Neural cell (in vitro differentiated cells): ENCODE data around the gene HELZ. TPM values are rescaled to one million over a fixed set of nuclear protein-coding genes. Genes with fewer than 3 reads are reported as not detected.

Experiments used
- H2AFZ ChIP-seq: fragments of 200-600, 300-800 bp; sonication (generic), shearing (Covaris generic); 2 replicates; pipeline ENCODE4 v1.6.0; 2014; ENCODE audit warnings: low read depth, mild to moderate bottlenecking, antibody characterized with exemption, low read length, moderate library complexity
- H3F3A ChIP-seq: fragments of 200-600 bp; shearing (Covaris generic); 2 replicates; pipeline ENCODE4 v1.6.1; 2016; ENCODE audit warnings: mild to moderate bottlenecking, moderate library complexity, mixed read lengths, antibody characterized with exemption, low read length; ENCODE audit not compliant: insufficient read depth, poor library complexity, severe bottlenecking
- H3K27ac ChIP-seq: fragments of 200-600, 300-800 bp; sonication (generic), shearing (Covaris generic); 2 replicates; pipeline ENCODE4 v1.5.1; 2014; ENCODE audit warnings: mild to moderate bottlenecking, low read length, moderate library complexity
- H3K27me3 ChIP-seq: fragments of 300-800, 200-600 bp; sonication (generic), shearing (Covaris generic); 2 replicates; pipeline ENCODE4 v1.6.0; 2014; ENCODE audit warnings: mild to moderate bottlenecking, low read depth, low read length, moderate library complexity; ENCODE audit not compliant: insufficient read depth
- H3K36me3 ChIP-seq: fragments of 300-800, 200-600 bp; sonication (generic), shearing (Covaris generic); 2 replicates; pipeline ENCODE4 v1.5.1; 2014; ENCODE audit warnings: mild to moderate bottlenecking, antibody characterized with exemption, low read length, moderate library complexity; ENCODE audit not compliant: insufficient read depth
- H3K4me2 ChIP-seq: fragments of 300-800, 200-600 bp; sonication (generic), shearing (Covaris generic); 2 replicates; pipeline ENCODE4 v1.6.0; 2014; ENCODE audit warnings: mild to moderate bottlenecking, low read length
- H3K4me3 ChIP-seq: fragments of 300-800, 200-600 bp; sonication (generic), shearing (Covaris generic); 2 replicates; pipeline ENCODE4 v1.5.1; 2014; ENCODE audit warnings: mild to moderate bottlenecking, low read length, moderate library complexity
- H3K79me2 ChIP-seq: fragments of 200-600 bp; shearing (Covaris generic); replicated peaks from 2 replicates; pipeline ENCODE4 v1.6.0; 2014; ENCODE audit warnings: mild to moderate bottlenecking, low read length, moderate library complexity; ENCODE audit not compliant: insufficient read depth
- H3K9ac ChIP-seq: fragments of 300-800, 200-600 bp; sonication (generic), shearing (Covaris generic); 2 replicates; pipeline ENCODE4 v1.6.1; 2016; ENCODE audit warnings: mild to moderate bottlenecking, low read length, mixed read lengths
- H3K9me2 ChIP-seq: fragments of 200-600 bp; shearing (Covaris generic); 2 replicates; pipeline ENCODE4 v1.6.1; 2016; ENCODE audit warnings: mild to moderate bottlenecking, low read length, mixed read lengths; ENCODE audit not compliant: insufficient read depth
- H3K9me3 ChIP-seq: fragments of 200-600, 300-800 bp; sonication (generic), shearing (Covaris generic); 2 replicates; pipeline ENCODE4 v1.6.1; 2016; ENCODE audit warnings: mild to moderate bottlenecking, mixed run types, low read length, moderate library complexity, mixed read lengths
- H4K20me1 ChIP-seq: fragments of 200-600 bp; shearing (Covaris generic); 2 replicates; pipeline ENCODE4 v1.6.1; 2016; ENCODE audit warnings: mild to moderate bottlenecking, mixed run types; ENCODE audit not compliant: insufficient read depth
- polyA plus RNA-seq: library from polyadenylated mRNA; depleted of rRNA; stranded (reverse); fragments of >200 nt; gene quantifications from 2 replicates; pipeline ENCODE4 v1.2.3, GENCODE V29; 2014
- small RNA-seq, 3 experiments: library from RNA; depleted of rRNA; stranded (forward); fragments of <200 nt; gene quantifications; one replicate each; pipeline ENCODE3, GENCODE V24; 2012
- TF ChIP-seq, protein P1 (sequence below): fragments of 450-650 bp; IDR thresholded peaks from 2 replicates; pipeline ENCODE4 v1.5.1; 2014; ENCODE audit warnings: antibody characterized with exemption, mild to moderate bottlenecking, moderate library complexity; ENCODE audit not compliant: poor library complexity, severe bottlenecking

The HELZ gene
- polyA plus RNA-seq, 1 donor from 2014 or later = 11.7 TPM

DNA sequence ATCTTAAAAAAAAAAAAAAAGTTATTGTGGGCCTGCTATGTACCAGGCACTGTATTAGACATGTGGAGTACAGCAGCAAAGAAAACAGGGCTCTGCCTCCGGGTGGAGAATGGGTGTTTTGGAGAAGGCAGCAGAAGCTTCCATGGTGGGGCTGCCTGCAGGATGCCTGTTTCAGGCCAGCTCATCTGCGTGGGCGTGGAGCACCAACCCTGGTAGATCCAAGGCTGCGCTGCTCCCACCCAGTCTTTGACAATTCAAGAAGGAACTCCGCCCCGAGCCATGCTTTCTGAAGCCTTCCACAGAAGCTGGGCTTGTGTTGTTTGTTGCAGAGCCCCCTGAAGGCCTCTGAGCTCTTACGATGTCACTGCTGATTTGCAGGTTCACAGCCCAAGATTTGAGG lies 223.8 kb downstream of the HELZ start:
- Histone ChIP-seq H3K4me3 (no peak overlapping the region), H3K36me3 (peaks cover 3% of the 10 kb centered on the region), H3K9me3 (no peaks in the 10 kb centered on the region), H2AFZ (no peak overlapping the region), H3K9me2 (no peaks in the 10 kb centered on the region), H3K9ac (no peak overlapping the region), H3K4me2 (no peak overlapping the region), H3F3A (no peaks in the 10 kb centered on the region), H3K27ac (no peak overlapping the region), H4K20me1 (no peaks in the 10 kb centered on the region), H3K27me3 (no peaks in the 10 kb centered on the region), H3K79me2 (no peaks in the 10 kb centered on the region)
- TF ChIP-seq, protein P1, sequence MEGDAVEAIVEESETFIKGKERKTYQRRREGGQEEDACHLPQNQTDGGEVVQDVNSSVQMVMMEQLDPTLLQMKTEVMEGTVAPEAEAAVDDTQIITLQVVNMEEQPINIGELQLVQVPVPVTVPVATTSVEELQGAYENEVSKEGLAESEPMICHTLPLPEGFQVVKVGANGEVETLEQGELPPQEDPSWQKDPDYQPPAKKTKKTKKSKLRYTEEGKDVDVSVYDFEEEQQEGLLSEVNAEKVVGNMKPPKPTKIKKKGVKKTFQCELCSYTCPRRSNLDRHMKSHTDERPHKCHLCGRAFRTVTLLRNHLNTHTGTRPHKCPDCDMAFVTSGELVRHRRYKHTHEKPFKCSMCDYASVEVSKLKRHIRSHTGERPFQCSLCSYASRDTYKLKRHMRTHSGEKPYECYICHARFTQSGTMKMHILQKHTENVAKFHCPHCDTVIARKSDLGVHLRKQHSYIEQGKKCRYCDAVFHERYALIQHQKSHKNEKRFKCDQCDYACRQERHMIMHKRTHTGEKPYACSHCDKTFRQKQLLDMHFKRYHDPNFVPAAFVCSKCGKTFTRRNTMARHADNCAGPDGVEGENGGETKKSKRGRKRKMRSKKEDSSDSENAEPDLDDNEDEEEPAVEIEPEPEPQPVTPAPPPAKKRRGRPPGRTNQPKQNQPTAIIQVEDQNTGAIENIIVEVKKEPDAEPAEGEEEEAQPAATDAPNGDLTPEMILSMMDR = no peak

Small RNA genes within 50 kb of the gene (small RNA-seq; reads per million reads assigned to genes)
- 0 reads per million in 3 experiments for gene AC007448.1
- gene RF00393 = 0 to 0.23 (median 0.08) reads per million in 3 experiments
- gene RNA5SP447 = 0 reads per million in 3 experiments

Other genes with a start within 250 kb of the HELZ start
- gene CACNG1, start 200.6 kb downstream of the HELZ start, polyA plus RNA-seq = 0.77 TPM in 1 of 2 replicates, not detected in the other
- 16.7 and 24.1 TPM in 2 replicates for gene PSMD12, start 121.4 kb upstream of the HELZ start, polyA plus RNA-seq
- gene PITPNC1, start 132.1 kb upstream of the HELZ start, polyA plus RNA-seq = 15.3 and 18.8 TPM in 2 replicates